K562 treated with DMSO at 1 percent for 12 hours (cell line): ENCODE data around the gene TUBB8B. TPM values are rescaled to one million over a fixed set of nuclear protein-coding genes. Genes with fewer than 3 reads are reported as not detected.

ENCODE experiments used
- total RNA-seq: library from RNA; unstranded; fragments of 300-600 nt; gene quantifications from 2 replicates; pipeline ENCODE4 v1.2.3, GENCODE V29; 2022; ENCODE audit not compliant: insufficient read depth

Gene TUBB8B
- not detected in 2 replicates for total RNA-seq

GRCh38 chr18:49176-49665, at the start of gene TUBB8B:
Gene TUBB8B (minus strand): TSS chr18:49615. CDS start chr18:49557, 58 bp downstream.

Other genes with a start within 250 kb of the TUBB8B start
- gene USP14, start 108.9 kb upstream of the TUBB8B start, total RNA-seq: 24.0 and 60.9 TPM in 2 replicates
- 30.2 and 49.8 TPM in 2 replicates for gene THOC1, start 218.4 kb upstream of the TUBB8B start, total RNA-seq